ENCODE data around the gene CPNE7.

DNA sequence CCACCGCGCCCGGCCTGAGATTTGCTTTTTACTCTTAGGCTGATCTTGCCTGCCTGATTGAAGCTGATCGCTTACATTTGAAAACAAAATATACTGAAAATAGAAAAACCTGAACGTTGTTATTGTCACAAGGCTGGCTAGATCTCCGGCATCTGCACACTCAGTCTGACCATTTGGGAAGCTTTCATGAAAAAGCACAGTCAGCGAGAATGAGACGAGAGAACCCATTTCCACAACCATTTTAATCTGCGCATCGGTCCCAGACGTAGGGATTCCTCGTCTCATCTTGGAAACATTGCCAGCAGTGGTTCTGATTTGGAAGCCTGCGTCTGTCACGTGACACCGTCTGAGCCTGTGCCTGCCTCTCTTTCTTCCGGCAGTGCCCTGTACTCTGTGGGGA lies 46.5 kb upstream of the CPNE7 start:
- TF ChIP-seq, protein P1, sequence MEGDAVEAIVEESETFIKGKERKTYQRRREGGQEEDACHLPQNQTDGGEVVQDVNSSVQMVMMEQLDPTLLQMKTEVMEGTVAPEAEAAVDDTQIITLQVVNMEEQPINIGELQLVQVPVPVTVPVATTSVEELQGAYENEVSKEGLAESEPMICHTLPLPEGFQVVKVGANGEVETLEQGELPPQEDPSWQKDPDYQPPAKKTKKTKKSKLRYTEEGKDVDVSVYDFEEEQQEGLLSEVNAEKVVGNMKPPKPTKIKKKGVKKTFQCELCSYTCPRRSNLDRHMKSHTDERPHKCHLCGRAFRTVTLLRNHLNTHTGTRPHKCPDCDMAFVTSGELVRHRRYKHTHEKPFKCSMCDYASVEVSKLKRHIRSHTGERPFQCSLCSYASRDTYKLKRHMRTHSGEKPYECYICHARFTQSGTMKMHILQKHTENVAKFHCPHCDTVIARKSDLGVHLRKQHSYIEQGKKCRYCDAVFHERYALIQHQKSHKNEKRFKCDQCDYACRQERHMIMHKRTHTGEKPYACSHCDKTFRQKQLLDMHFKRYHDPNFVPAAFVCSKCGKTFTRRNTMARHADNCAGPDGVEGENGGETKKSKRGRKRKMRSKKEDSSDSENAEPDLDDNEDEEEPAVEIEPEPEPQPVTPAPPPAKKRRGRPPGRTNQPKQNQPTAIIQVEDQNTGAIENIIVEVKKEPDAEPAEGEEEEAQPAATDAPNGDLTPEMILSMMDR (IDR thresholded peaks at IDR 0.05; ENCODE audit: low read depth, low read length), result no peak
- TF ChIP-seq EZH2phosphoT487 (IDR thresholded peaks at IDR 0.05; ENCODE audit: low read depth), result no peak
